Osteoblast (primary cell): ENCODE results near the gene ITSN2. TPM values are rescaled to one million over a fixed set of nuclear protein-coding genes. Genes with fewer than 3 reads are reported as not detected.

Source experiments
- DNase-seq: peaks from one replicate; pipeline ENCODE4 v3.0.0; 2011; ENCODE audit warnings: low spot score, mixed read lengths; ENCODE audit not compliant: insufficient read length; ENCODE audit errors: missing footprints
- H2AFZ ChIP-seq: 2 replicates; pipeline ENCODE4 v1.6.0; 2011; ENCODE audit warnings: mild to moderate bottlenecking, low read length
- H3K27ac ChIP-seq: 2 replicates; pipeline ENCODE4 v1.5.1; 2011; ENCODE audit warnings: mild to moderate bottlenecking, low read depth, low read length, moderate library complexity
- H3K27me3 ChIP-seq: 2 replicates; pipeline ENCODE4 v1.6.0; 2012; ENCODE audit warnings: mild to moderate bottlenecking, control low read depth, inconsistent platforms, low read length, moderate library complexity; ENCODE audit not compliant: insufficient read depth
- H3K36me3 ChIP-seq: 2 replicates; pipeline ENCODE4 v1.5.1; 2011; ENCODE audit warnings: mild to moderate bottlenecking, low read length, control low read depth, moderate library complexity; ENCODE audit not compliant: insufficient read depth
- H3K4me1 ChIP-seq: 2 replicates; pipeline ENCODE4 v1.5.1; 2011; ENCODE audit warnings: mild to moderate bottlenecking, low read length, control low read depth, moderate library complexity; ENCODE audit not compliant: insufficient read depth
- H3K4me2 ChIP-seq: 2 replicates; pipeline ENCODE4 v1.6.0; 2011; ENCODE audit warnings: mild to moderate bottlenecking, low read length; ENCODE audit not compliant: insufficient read depth
- H3K4me3 ChIP-seq: fragments of 200-600 bp; sonication (generic); 3 replicates; pipeline ENCODE4 v1.5.1; 2012; ENCODE audit warnings: mild to moderate bottlenecking, low read length, inconsistent platforms; ENCODE audit not compliant: insufficient read depth
- H3K79me2 ChIP-seq: 2 replicates; pipeline ENCODE4 v1.6.0; 2012; ENCODE audit warnings: mild to moderate bottlenecking, low read length, control low read depth, inconsistent platforms; ENCODE audit not compliant: insufficient read depth
- H3K9me3 ChIP-seq: 2 replicates; pipeline ENCODE4 v1.5.1; 2011; ENCODE audit warnings: low read depth, low read length, control low read depth
- H4K20me1 ChIP-seq: 2 replicates; pipeline ENCODE4 v1.6.0; 2012; ENCODE audit warnings: mild to moderate bottlenecking, low read length, control low read depth; ENCODE audit not compliant: insufficient read depth
- total RNA-seq: library from RNA; depleted of rRNA; stranded (reverse); fragments of >200 nt; gene quantifications from 2 replicates; pipeline ENCODE4 v1.2.3, GENCODE V29; 2012
- TF ChIP-seq, protein P1 (sequence below): IDR thresholded peaks from 2 replicates; pipeline ENCODE4 v1.5.1; 2011; ENCODE audit warnings: mild to moderate bottlenecking, low read depth, low read length, moderate library complexity; ENCODE audit errors: extremely low read depth

ITSN2 gene
- total RNA-seq, 1 donor, result 33.7 TPM

DNA sequence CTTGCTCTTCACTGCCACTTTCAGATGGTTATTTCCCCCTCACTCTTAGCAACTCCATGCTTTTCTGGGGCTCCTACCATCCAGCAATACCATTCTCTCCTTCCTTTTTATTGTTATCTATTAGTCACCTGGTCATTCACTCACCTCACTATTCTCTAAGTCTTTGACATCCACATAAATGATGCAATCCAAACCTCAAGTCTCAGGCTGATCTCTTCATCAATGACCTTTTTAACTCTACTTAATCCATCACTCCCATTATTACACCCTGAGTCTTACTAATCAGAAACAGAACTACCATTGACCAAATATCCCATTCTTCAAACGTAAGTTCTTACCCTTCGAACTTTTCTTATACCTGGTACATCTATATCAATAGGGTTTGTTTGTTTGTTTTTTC lies 79.7 kb downstream of the ITSN2 start:
- TF ChIP-seq, protein P1, sequence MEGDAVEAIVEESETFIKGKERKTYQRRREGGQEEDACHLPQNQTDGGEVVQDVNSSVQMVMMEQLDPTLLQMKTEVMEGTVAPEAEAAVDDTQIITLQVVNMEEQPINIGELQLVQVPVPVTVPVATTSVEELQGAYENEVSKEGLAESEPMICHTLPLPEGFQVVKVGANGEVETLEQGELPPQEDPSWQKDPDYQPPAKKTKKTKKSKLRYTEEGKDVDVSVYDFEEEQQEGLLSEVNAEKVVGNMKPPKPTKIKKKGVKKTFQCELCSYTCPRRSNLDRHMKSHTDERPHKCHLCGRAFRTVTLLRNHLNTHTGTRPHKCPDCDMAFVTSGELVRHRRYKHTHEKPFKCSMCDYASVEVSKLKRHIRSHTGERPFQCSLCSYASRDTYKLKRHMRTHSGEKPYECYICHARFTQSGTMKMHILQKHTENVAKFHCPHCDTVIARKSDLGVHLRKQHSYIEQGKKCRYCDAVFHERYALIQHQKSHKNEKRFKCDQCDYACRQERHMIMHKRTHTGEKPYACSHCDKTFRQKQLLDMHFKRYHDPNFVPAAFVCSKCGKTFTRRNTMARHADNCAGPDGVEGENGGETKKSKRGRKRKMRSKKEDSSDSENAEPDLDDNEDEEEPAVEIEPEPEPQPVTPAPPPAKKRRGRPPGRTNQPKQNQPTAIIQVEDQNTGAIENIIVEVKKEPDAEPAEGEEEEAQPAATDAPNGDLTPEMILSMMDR, result no peak
- Histone ChIP-seq H3K4me1 (no peaks in the 10 kb centered on the region), H3K4me2 (no peak overlapping the region), H2AFZ (no peak overlapping the region), H3K79me2 (no peaks in the 10 kb centered on the region), H3K27ac (no peak overlapping the region), H3K9me3 (no peaks in the 10 kb centered on the region), H3K4me3 (no peak overlapping the region), H4K20me1 (no peaks in the 10 kb centered on the region), H3K36me3 (no peaks in the 10 kb centered on the region), H3K27me3 (no peaks in the 10 kb centered on the region)
- no peak for DNase-seq

DNA sequence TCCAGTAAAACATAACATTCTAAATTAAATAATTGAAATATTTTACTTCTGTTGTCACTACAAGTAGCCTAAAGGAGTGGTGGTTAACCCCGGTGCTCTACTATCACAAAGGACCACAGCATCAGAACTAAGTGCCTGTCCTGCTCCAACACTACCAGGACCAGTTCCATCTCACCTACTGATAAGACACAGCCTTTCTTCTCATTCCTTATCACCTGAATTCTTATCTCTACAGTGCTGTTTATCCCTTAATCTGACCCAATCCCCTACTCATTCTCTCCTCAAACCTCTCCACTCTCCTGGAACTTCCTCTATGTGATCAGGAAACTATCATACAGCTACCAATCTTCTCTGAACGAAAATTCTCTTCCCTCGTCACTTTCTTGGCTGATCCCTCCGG lies 80.2 kb downstream of the ITSN2 start:
- Histone ChIP-seq H3K27ac (no peak overlapping the region), H3K4me2 (no peak overlapping the region), H3K4me1 (no peaks in the 10 kb centered on the region), H3K79me2 (no peaks in the 10 kb centered on the region), H4K20me1 (no peaks in the 10 kb centered on the region), H3K9me3 (no peaks in the 10 kb centered on the region), H2AFZ (no peak overlapping the region), H3K36me3 (peaks cover 4% of the 10 kb centered on the region), H3K4me3 (no peak overlapping the region), H3K27me3 (no peaks in the 10 kb centered on the region)
- no peak for DNase-seq
- TF ChIP-seq, protein P1, result no peak

DNA sequence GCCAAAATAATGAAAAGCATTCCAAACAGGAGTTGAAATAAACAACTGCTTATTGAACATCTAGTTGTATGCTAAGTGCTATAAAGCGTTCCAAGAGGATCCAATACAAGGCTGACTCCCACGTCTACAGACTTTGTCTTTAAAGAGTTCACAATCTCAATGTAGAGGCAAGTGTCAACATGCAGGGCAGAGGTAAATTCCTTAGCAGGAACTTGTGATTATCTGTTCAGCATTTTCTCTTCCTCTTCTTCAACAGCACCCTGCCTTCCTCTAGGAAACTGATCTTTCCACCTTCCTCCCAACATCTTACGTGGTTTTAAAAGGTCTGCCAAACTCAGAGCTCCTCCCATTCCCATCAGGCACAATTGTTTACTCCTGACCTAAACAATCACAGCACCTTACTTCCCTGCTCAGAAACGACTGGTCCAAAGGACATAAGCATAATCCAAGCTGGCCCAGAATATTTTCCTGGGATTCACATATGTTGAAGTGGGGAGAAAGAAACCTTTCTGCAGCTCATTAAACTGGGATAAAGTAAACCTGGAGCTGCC lies 83.9 kb downstream of the ITSN2 start:
- no peak for DNase-seq
- Histone ChIP-seq H3K79me2 (no peaks in the 10 kb centered on the region), H3K36me3 (peaks cover 4% of the 10 kb centered on the region), H3K4me3 (no peak overlapping the region), H3K27me3 (no peaks in the 10 kb centered on the region), H4K20me1 (no peaks in the 10 kb centered on the region), H3K27ac (no peak overlapping the region), H2AFZ (no peak overlapping the region), H3K4me1 (no peaks in the 10 kb centered on the region), H3K9me3 (no peaks in the 10 kb centered on the region), H3K4me2 (no peak overlapping the region)
- TF ChIP-seq, protein P1, result no peak

DNA sequence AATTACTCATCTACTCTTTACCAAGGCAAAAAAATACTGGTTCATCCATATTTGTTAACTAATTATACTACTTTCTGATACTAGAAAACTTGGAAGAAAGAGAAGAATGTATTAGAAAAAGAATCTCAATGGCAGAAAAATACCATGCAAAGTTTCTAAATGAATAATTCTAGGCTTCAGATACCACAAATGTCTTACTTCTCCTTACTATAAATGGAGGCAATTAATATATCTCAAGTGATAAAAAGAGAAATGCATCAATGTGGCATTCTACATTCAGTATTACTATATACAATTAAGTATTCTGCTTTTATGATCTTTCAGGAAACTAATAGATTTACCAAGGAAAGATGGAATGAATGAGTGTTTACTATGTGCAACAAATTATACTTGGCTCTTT lies 85.5 kb downstream of the ITSN2 start:
- Histone ChIP-seq H3K79me2 (no peaks in the 10 kb centered on the region), H3K4me1 (no peaks in the 10 kb centered on the region), H3K36me3 (peaks cover 4% of the 10 kb centered on the region), H3K4me3 (no peak overlapping the region), H3K4me2 (no peak overlapping the region), H3K27ac (no peak overlapping the region), H3K27me3 (no peaks in the 10 kb centered on the region), H2AFZ (no peak overlapping the region), H3K9me3 (no peaks in the 10 kb centered on the region), H4K20me1 (no peaks in the 10 kb centered on the region)
- DNase-seq, result no peak
- TF ChIP-seq, protein P1, result no peak
